ENCODE measurements around the gene LRP5. TPM values are rescaled to one million over a fixed set of nuclear protein-coding genes. Genes with fewer than 3 reads are reported as not detected.

Gene LRP5
- total RNA-seq, 1 experiment from 2014 or later = 55.2 TPM

DNA sequence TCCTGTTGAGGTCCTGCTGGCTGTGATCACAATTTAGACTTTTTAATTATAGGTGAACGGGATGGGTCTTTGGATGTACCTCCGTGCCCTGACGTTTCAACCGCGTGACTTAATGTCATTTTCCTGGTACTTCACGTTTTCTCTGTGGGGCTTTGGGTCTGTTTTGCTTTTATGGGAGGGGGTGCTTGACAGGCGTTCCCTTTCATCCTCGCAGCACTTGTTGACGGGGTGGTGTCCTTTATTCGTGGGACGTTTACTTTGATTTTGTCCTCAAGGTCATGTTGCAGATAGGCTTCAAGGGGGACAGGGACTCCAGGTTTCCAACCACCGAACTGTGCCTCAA, 149.2 kb downstream of the LRP5 start:
- POLR2A ChIA-PET = no interaction called here
- no TSS peak for BruUV-seq (replicated peaks)
- DNase-seq (ENCODE audit: low read depth, low spot score) (no peak), ATAC-seq (no peak)
- Histone ChIP-seq H3K9me3 (ENCODE audit: control insufficient read depth in 1 of 2, insufficient read depth in 1 of 2, low read depth in 1 of 2, low read length in 2 of 2) (no peaks in the 10 kb centered on the region), H3K27me3 (ENCODE audit: insufficient read depth, low read length) (no peaks in the 10 kb centered on the region), H3K36me3 (ENCODE audit: control insufficient read depth in 1 of 2, insufficient read depth in 2 of 2, low read length in 2 of 2) (no peaks in the 10 kb centered on the region; a peak in 1 of 4 replicates), H3K9me2 (ENCODE audit: insufficient read depth) (no peaks in the 10 kb centered on the region), H4K20me1 (ENCODE audit: insufficient read depth) (peaks cover 37% of the 10 kb centered on the region), H3K79me2 (ENCODE audit: insufficient read depth, low read length) (peaks cover 59% of the 10 kb centered on the region), H2AFZ (ENCODE audit: low read depth, low read length, poor library complexity, severe bottlenecking) (no peak overlapping the region), H3K4me2 (ENCODE audit: low read length) (peak overlapping the region; percentile 99), H3K9ac (ENCODE audit: low read length) (peak overlapping the region; percentile 86), H3K4me3 (replicated peaks in 1 of 2; ENCODE audit: low read depth in 1 of 2, low read length in 2 of 2) (peak overlapping the region; percentile 67 to 81), H3K27ac (ENCODE audit: low read depth, low read length) (no peak overlapping the region), H3K4me1 (ENCODE audit: control insufficient read depth in 1 of 2, insufficient read depth in 2 of 2, low read length in 2 of 2) (peaks cover 10 to 26% of the 10 kb centered on the region in 2 experiments)
- RAD21 ChIA-PET (ENCODE audit: low non-redundant PET in 1 of 2, low total read pairs in 2 of 2, uncharacterized antibody in 2 of 2, unreplicated experiment in 2 of 2) = no interaction called here
- intact Hi-C loops (cut with micrococcal nuclease) = no loop called here
- TF ChIP-seq TCF7L2 (IDR thresholded peaks at IDR 0.05; ENCODE audit: borderline replicate concordance, extremely low read depth, insufficient read depth, insufficient read length) = peak; percentile 50
- TF ChIP-seq POLR2AphosphoS5 (IDR thresholded peaks at IDR 0.05; ENCODE audit: low read depth, low read length) = no peak
- no peak for TF ChIP-seq REST (IDR thresholded peaks at IDR 0.05; ENCODE audit: low read depth)
- TF ChIP-seq SIN3A (IDR thresholded peaks at IDR 0.05; ENCODE audit: low read depth) = 0 out of 2 replicates have a peak, but pooled peaks have one; percentile 32
- CTCF ChIA-PET = no interaction called here

DNA sequence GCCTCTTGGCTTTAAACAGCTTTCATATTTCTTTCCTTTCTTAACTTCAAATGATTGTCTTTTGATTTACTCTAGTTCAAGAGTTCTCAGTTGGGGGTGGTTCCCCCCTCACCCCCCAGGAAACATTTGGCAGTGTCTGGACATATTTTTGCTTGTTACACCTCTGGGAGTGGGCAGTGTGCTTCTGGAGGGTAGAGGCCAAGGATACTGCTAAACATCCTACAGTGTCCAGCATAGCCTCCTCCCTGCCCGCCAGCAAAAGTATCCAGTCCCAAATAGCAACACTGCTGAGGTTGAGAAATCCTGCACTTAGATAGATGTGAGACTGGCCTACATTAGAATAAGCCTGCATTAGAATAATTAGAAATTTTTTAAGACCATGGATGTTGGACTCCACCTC, 151.3 kb downstream of the LRP5 start:
- intact Hi-C loops (cut with micrococcal nuclease) = no loop called here
- Histone ChIP-seq H3K79me2 (ENCODE audit: insufficient read depth, low read length) (peaks cover 81% of the 10 kb centered on the region), H3K27ac (ENCODE audit: low read depth, low read length) (no peak overlapping the region), H3K4me1 (ENCODE audit: control insufficient read depth in 1 of 2, insufficient read depth in 2 of 2, low read length in 2 of 2) (peaks cover 10 to 31% of the 10 kb centered on the region in 2 experiments), H3K9ac (ENCODE audit: low read length) (no peak overlapping the region), H3K36me3 (ENCODE audit: control insufficient read depth in 1 of 2, insufficient read depth in 2 of 2, low read length in 2 of 2) (no peaks in the 10 kb centered on the region; a peak in 1 of 4 replicates), H3K4me3 (replicated peaks in 1 of 2; ENCODE audit: low read depth in 1 of 2, low read length in 2 of 2) (no peak overlapping the region), H3K9me3 (ENCODE audit: control insufficient read depth in 1 of 2, insufficient read depth in 1 of 2, low read depth in 1 of 2, low read length in 2 of 2) (no peaks in the 10 kb centered on the region), H3K9me2 (ENCODE audit: insufficient read depth) (no peaks in the 10 kb centered on the region), H3K4me2 (ENCODE audit: low read length) (no peak overlapping the region), H2AFZ (ENCODE audit: low read depth, low read length, poor library complexity, severe bottlenecking) (no peak overlapping the region), H3K27me3 (ENCODE audit: insufficient read depth, low read length) (no peaks in the 10 kb centered on the region), H4K20me1 (ENCODE audit: insufficient read depth) (peaks cover 46% of the 10 kb centered on the region)
- BruUV-seq (replicated peaks) = no TSS peak
- CTCF ChIA-PET = no interaction called here
- TF ChIP-seq EZH2phosphoT487 (IDR thresholded peaks at IDR 0.05; ENCODE audit: borderline replicate concordance) = no peak
- TF ChIP-seq, protein P1, sequence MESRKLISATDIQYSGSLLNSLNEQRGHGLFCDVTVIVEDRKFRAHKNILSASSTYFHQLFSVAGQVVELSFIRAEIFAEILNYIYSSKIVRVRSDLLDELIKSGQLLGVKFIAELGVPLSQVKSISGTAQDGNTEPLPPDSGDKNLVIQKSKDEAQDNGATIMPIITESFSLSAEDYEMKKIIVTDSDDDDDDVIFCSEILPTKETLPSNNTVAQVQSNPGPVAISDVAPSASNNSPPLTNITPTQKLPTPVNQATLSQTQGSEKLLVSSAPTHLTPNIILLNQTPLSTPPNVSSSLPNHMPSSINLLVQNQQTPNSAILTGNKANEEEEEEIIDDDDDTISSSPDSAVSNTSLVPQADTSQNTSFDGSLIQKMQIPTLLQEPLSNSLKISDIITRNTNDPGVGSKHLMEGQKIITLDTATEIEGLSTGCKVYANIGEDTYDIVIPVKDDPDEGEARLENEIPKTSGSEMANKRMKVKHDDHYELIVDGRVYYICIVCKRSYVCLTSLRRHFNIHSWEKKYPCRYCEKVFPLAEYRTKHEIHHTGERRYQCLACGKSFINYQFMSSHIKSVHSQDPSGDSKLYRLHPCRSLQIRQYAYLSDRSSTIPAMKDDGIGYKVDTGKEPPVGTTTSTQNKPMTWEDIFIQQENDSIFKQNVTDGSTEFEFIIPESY (IDR thresholded peaks at IDR 0.05; ENCODE audit: extremely low read depth, insufficient replicate concordance, low read length) = no peak
- TF ChIP-seq POLR2A (IDR thresholded peaks at IDR 0.05; ENCODE audit: borderline replicate concordance, extremely low read depth, insufficient read depth, insufficient read length) = no peak
- no peak for TF ChIP-seq ZNF274 (IDR thresholded peaks at IDR 0.05; ENCODE audit: low read depth, low read length)
- POLR2A ChIA-PET = no interaction called here
- DNase-seq (ENCODE audit: low read depth, low spot score) (no peak), ATAC-seq (no peak)
- RAD21 ChIA-PET (ENCODE audit: low non-redundant PET in 1 of 2, low total read pairs in 2 of 2, uncharacterized antibody in 2 of 2, unreplicated experiment in 2 of 2) = no interaction called here

Data from HCT116 (cell line).